ENCODE measurements around the gene OSBPL6.

GRCh38 chr2:178366412-178366811 lies 172.1 kb downstream of the OSBPL6 start:
- TF ChIP-seq EZH2 (IDR thresholded peaks at IDR 0.05) (no peak), POLR2AphosphoS5 (IDR thresholded peaks at IDR 0.05; ENCODE audit: borderline replicate concordance, low read depth, low read length) (no peak)

All from SK-N-MC (cell line).